Urinary bladder (tissue), 4 donors: Measurements from ENCODE around the gene TDRD12. TPM values are rescaled to one million over a fixed set of nuclear protein-coding genes. Genes with fewer than 3 reads are reported as not detected.

Experiments
- DNase-seq: peaks from one replicate; pipeline ENCODE4 v3.0.0-alpha.2; 2015; ENCODE audit errors: extremely low spot score
- H3K27ac ChIP-seq: one replicate; pipeline ENCODE4 v1.5.1; 2013; ENCODE audit warnings: low read depth, mild to moderate bottlenecking, moderate library complexity
- H3K36me3 ChIP-seq: one replicate; pipeline ENCODE4 v1.6.1; 2013; ENCODE audit warnings: mild to moderate bottlenecking, moderate library complexity; ENCODE audit not compliant: insufficient read depth
- H3K4me1 ChIP-seq: one replicate; pipeline ENCODE4 v1.6.1; 2013; ENCODE audit warnings: mild to moderate bottlenecking, moderate library complexity; ENCODE audit not compliant: insufficient read depth
- H3K4me3 ChIP-seq: one replicate; pipeline ENCODE4 v1.5.1; 2013; ENCODE audit warnings: low read depth, low read length
- WGBS: extraction: QIAGEN DNeasy Blood & Tissue Kit; methylation state at CpG from one replicate; pipeline ENCODE4 v1.1.7; 2013; 5-methylcytosine and 5-hydroxymethylcytosine counted together
- polyA plus RNA-seq: library from polyadenylated mRNA; stranded (reverse); fragments of 200-250 nt; gene quantifications from one replicate; pipeline ENCODE4 v1.2.3, GENCODE V29; 2013
- small RNA-seq: library from RNA; depleted of rRNA; stranded (forward); fragments of <200 nt; gene quantifications from one replicate; pipeline ENCODE3, GENCODE V24; 2014
- total RNA-seq: library from RNA; depleted of rRNA; stranded (reverse); fragments of >200 nt; gene quantifications from one replicate; pipeline ENCODE4 v1.2.3, GENCODE V29; 2014
- donor health status: healthy with polysubstance abuse.
- donor health status: healthy.

TDRD12 gene
- total and polyA plus RNA-seq, 2 donors = 0.24 to 1.1 TPM

DNA sequence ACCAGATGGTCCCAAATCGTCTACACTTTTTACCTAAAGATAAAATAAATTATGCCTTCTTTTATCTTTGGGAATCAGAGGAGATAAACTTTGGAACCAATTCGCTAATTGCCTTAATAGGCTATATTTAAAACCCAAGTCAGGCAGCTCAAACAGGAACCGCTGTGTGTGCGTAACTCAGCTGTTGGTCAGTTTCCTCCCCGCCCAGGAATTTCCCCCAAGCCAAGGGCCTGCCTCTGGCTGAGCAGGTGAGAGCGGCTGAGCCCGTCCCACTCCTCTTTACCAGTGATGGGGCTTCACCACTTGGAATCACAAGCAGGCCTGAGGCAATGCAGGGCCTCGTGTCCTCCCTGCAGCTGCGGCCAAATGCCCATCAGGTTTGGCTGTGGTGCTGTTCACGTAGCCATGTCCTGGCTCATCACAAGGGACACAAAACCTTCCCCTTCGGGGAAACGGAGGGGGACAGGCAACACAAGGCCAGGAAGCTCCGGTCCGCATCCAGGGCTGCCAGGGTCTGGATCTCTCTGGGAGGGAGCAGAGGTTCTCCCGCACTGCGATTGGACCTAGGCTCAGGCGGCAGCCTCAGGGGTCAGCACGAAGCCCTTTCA is 150.5 kb downstream of the TDRD12 start:
- Histone ChIP-seq H3K36me3 (no peaks in the 10 kb centered on the region), H3K4me3 (no peak overlapping the region), H3K27ac (no peak overlapping the region), H3K4me1 (no peaks in the 10 kb centered on the region)
- 67% methylated on average over 18 of the region's 18 CpGs for WGBS
- DNase-seq = no peak

DNA sequence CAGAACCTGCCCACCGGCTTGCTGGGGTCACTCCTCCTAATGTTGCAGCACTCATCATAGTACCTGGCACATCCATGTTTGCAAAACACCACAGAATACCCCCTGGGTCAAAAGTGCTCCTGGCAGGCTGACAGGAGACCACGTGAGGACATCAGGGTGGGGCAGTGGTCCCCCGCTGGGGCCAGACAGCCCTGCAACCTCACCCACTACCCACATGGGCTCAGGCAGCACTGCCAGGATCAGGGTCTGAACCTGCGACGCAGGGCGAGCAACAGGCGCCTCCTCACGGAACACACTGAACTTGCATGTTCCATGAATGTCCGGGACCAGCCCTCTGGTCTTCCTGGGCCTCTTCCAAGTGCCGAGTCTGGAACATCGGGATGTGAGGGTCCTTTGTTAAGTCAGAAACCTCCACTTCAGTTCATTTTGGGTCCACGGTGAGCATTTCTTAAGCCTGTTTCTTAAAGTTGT is 151.4 kb downstream of the TDRD12 start:
- no peaks in the 10 kb centered on the region for H3K4me1 ChIP-seq
- no peak for DNase-seq

DNA sequence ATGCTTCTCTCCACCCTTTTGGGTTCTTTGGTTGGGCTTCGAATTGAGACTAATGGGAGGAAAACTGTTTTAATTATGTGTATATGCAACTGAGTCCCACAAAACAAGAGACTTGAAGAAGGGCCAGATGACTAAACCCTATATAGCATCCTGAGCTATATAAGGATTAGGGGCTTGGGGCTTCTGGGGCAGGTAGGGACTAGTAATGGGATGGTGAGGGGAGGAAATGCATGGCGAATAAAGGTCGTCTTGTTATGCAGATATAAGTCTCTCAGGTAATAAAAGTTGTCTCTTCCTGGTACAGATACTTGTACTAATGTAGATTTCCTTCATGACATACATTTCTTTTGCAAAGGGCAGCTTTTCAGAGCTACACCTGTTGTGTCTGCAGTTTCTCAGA is 152.8 kb downstream of the TDRD12 start:
- DNase-seq = no peak
- WGBS = 87% methylated on average over 3 of the region's 3 CpGs
- no peak overlapping the region for H3K27ac ChIP-seq
- no peak overlapping the region for H3K4me3 ChIP-seq
- H3K36me3 ChIP-seq = no peaks in the 10 kb centered on the region
- H3K4me1 ChIP-seq = no peaks in the 10 kb centered on the region

More for the DNA sequence above, 151.4 kb downstream of the TDRD12 start:
- Histone ChIP-seq H3K27ac (no peak overlapping the region), H3K4me3 (no peak overlapping the region), H3K36me3 (no peaks in the 10 kb centered on the region)
- WGBS = 73% methylated on average over 12 of the region's 12 CpGs

DNA sequence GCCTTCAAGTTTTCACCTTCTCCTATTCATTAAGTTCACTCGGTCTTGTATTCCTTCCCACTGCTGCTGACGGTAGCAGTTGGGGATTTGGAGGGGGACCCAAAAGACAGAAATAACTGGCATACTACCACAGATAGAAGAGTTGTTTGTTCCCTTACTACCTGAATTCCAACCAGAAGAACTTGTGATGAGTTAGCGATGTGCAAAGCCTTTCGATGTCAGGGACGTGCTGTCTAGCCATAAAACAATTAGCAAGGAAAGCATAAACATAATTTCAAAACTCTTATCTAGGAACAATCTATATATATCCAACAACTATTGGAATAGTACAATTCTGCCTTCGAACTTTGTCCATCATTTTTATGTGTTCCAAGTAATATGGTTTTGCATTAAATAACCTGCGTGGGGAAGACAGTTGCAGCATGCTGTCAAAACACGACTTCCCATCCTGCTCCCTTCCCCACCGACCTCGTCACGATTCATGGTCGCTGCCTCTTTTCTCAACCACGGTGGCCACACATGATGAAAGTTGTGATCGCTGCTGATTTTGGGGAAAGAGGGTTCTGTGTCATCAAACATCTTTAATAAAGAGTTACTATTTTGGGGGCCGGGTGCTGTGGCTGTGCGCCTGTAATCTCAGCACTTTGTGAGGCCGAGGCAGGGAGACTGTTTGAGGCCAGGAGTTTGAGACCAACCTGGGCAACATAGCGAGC is 153.8 kb downstream of the TDRD12 start:
- Histone ChIP-seq H3K4me1 (no peaks in the 10 kb centered on the region), H3K36me3 (no peaks in the 10 kb centered on the region), H3K4me3 (no peak overlapping the region), H3K27ac (no peak overlapping the region)
- DNase-seq = no peak
- WGBS = 84% methylated on average over 18 of the region's 18 CpGs

DNA sequence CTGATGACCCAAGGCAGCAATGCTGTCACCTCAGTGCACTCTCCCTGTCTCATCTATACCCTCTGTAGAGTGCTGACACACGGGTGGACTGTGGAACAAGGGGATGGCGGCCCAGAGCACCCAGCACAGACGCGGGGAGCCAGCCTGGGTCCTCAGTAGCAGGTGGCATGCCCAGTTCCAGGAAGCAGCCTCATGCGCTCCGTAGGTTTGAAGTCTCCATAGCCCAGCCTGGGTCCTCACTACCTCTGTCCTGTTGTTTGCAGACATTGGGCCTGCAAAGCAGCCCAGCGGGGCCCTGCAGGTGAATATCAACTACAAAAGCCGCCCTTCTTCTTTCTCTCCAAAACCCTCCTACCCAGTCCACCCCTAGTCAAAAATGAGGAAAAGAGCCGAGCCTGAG is 155.0 kb downstream of the TDRD12 start:
- no peaks in the 10 kb centered on the region for H3K4me1 ChIP-seq
- no peak overlapping the region for H3K4me3 ChIP-seq
- WGBS = 84% methylated on average over 9 of the region's 9 CpGs
- no peaks in the 10 kb centered on the region for H3K36me3 ChIP-seq
- H3K27ac ChIP-seq = no peak overlapping the region
- DNase-seq = no peak

DNA sequence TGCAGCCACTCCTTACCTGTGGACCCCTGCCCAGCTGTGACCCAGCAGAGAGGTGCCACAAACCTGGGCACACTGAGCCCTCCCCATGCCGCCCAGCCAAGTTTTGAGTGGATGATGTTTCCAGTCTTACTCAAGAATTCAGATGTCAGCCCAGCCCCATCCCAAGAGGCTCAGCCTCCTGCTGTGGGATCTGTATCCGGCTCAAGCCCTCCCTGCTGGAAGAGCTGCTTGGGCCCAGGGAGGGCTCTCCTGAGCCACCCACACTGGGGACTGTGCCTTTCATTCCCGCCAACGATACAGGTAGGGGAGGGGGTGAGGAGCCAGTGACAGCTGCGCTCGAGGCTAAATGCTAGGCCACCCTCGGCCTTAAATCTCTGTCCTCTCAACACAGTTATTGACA is 155.9 kb downstream of the TDRD12 start:
- no peak for DNase-seq
- no peak overlapping the region for H3K27ac ChIP-seq
- 72% methylated on average over 7 of the region's 7 CpGs for WGBS
- H3K36me3 ChIP-seq = no peaks in the 10 kb centered on the region
- no peak overlapping the region for H3K4me3 ChIP-seq
- no peaks in the 10 kb centered on the region for H3K4me1 ChIP-seq

DNA sequence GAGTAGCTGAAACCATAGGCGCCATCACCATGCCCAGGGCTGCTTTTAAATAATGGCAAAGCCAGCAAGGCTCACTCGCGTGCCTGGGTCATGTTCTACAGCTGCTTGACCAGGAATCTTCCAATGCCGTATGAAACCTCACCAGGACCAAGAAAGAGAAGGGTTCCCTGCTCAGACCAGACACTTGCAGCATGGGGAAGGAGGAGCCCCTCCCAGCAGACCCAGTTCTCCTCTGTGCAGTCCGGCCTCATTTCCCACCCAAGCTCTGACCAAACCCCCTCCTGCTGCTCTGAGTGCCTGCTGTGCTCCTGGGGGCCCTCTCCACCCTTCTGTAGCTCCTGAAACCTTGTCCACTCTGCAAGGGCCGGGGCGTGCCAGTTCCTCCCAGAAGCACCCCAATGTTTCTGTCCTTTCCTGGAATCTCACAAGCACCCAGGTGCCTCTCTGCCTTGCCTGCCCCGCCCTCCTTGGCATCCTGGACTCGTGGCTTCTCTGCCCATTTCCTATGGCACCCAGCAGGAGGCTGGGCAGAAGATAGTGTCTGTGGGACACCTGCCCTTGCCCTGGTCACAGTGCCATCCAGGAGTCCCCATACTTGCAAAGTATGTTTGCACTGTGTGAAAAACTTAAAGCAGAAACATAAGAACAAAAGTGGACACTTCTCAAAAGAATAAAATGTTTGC is 156.8 kb downstream of the TDRD12 start:
- DNase-seq = no peak
- Histone ChIP-seq H3K27ac (no peak overlapping the region), H3K4me3 (no peak overlapping the region), H3K4me1 (no peaks in the 10 kb centered on the region), H3K36me3 (no peaks in the 10 kb centered on the region)
- WGBS = 81% methylated on average over 9 of the region's 9 CpGs

DNA sequence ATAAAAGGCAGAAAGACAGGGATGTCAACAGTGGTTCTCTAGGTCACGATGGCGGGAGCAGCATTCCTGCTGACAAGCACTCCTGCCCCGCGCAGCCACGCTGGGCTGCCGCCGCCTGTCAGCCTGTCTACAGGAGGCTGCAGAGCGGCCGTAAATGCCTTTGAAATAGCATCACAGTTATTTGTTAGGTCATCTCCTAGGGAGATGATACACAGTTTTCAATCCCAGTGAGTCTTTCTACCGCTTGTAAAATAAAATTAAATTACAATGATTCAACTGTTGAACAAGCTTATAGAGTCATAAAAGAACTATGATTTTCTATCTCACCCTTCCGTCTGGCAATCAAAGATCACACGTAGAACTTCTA is 157.3 kb downstream of the TDRD12 start:
- Histone ChIP-seq H3K4me3 (no peak overlapping the region), H3K27ac (no peak overlapping the region), H3K4me1 (no peaks in the 10 kb centered on the region), H3K36me3 (no peaks in the 10 kb centered on the region)
- DNase-seq = peak; percentile 11
- 36% methylated on average over 12 of the region's 12 CpGs for WGBS

Small RNA genes within 50 kb of the gene (small RNA-seq; reads per million reads assigned to genes)
- not detected for gene RN7SKP22

Other genes starting within 250 kb of the TDRD12 start
- 44.8 TPM for gene PDCD5, start 138.6 kb upstream of the TDRD12 start, total RNA-seq
- gene PDCD5, start 138.6 kb upstream of the TDRD12 start, polyA plus RNA-seq = 103 TPM
- gene ANKRD27, start 44.6 kb upstream of the TDRD12 start, total RNA-seq = 33.6 TPM
- gene ANKRD27, start 44.6 kb upstream of the TDRD12 start, polyA plus RNA-seq = 32.6 TPM
- gene RGS9BP, start 43.9 kb upstream of the TDRD12 start, total RNA-seq = 1.3 TPM
- gene RGS9BP, start 43.9 kb upstream of the TDRD12 start, polyA plus RNA-seq = 1.0 TPM
- 13.1 TPM for gene NUDT19, start 27.9 kb upstream of the TDRD12 start, total RNA-seq
- gene NUDT19, start 27.9 kb upstream of the TDRD12 start, polyA plus RNA-seq = 7.7 TPM
- gene SLC7A9, start 150.0 kb downstream of the TDRD12 start, total RNA-seq = 0.79 TPM
- 0.28 TPM for gene SLC7A9, start 150.0 kb downstream of the TDRD12 start, polyA plus RNA-seq